GM18508 (cell line): ENCODE results near the gene TTC17.
A peak's percentile ranks its signal among the peaks of the same experiment; 100 is the strongest.
"Not testable (repeated sequence)": the region's sequence is repeated elsewhere in the genome, so short reads cannot be mapped to it uniquely, and the experiment has no call there.

Experiments
- ATAC-seq: cut with Tn5 transposase; IDR thresholded peaks from one replicate; pipeline ENCODE4 v1.9.1; 2021; ENCODE audit warnings: moderate number of reproducible peaks; ENCODE audit not compliant: insufficient read depth, unreplicated experiment

Gene TTC17

DNA sequence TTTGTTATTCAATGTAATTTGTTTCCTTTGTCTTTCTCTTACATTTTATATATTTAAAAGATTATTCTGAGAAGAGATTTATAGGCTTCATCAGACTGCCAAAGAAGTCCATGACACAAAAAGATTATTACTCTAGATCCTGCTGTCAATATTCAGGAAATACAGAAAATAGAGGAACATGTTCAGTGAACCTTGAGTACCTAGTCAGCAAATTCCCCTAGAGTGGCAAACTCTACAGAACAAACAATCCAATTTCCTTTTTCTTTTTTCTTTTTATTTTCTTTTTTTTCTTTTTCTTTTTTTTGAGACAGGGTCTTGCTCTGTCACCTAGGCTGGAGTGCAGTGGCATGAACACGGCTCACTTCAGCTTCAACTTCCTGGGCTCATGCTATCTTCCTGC is 23.9 kb downstream of the TTC17 start:
- no peak for ATAC-seq

DNA sequence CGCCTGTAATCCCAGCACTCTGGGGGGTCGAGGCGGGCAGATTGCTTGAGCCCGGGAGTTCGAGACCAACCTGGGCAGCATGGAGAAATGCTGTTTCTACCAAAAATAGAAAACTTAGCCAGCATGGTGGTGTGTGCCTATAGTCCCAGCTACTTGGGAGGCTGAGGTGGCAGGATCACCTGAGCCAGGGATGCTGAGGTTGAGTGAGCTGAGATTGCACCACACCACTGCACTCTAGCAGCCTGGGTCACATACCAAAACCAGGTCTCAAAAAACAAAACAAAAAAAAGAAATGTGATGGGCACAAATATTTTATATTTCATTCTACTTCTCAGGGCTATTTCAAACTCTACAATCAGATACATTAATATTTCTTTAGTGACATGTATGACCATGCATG is 25.7 kb downstream of the TTC17 start:
- ATAC-seq = no peak

DNA sequence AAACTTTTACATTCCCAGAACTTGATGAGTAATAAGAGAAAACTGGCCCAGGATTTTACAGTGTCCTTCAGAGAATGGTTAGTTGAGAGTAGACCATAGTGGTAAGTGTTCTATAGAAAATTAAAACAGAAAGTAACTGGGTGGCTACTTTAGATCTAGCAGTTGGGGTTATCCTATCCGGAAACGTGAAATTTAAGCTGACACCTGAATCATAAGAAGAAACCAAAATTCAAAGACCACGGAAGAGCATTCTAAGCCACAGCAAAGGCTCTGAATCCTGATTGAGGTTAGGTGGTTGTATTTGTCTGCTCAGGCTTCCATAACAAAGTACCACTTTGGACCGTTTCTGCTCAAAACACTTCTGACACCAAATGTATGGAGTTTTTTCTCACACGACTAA is 34.0 kb downstream of the TTC17 start:
- no peak for ATAC-seq

DNA sequence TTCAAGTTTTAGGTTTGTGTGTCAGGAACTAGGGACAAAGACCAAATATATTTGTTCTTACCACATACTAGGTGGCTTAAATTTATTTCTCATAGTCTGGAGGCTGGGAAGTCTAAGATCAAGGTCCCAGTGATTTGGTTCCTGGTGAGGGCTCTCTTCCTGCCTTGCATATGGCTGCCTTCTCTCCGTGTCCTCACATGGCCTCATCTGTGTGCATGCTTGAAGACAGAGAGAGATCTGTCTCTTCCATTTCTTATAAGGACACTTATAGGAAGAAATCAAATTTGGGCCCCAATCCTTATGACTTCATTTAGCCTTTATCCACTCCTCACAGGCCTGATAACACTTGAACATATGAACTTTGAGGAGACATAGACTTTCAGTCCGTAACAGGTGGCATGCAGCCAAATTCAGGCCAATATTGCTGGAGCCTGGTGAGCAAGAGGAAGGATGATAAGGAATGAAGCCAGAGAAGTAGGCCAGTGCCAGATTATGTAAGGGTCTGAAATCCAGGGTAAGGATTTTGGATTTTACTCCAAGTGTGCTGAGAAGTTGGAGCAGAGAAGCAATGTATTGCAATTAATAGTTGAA is 35.1 kb downstream of the TTC17 start:
- ATAC-seq = no peak

DNA sequence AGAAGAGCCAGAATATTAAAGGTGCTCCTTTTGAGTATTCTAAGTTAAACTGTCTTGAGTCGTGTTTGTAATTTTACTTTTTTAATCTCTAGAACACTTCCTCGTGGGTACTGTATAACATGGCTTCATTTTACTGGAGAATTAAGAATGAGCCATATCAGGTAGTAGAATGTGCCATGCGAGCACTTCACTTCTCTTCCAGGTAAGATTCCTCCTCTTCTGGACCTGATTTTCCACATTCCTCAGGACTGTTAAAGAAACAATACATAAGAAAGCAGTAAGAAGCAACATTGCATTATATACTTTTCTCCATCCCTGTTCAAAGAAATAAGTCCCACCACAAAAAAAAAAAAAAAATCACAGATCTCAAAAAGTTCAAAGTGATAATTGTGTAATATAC is 37.9 kb downstream of the TTC17 start:
- ATAC-seq = no peak

DNA sequence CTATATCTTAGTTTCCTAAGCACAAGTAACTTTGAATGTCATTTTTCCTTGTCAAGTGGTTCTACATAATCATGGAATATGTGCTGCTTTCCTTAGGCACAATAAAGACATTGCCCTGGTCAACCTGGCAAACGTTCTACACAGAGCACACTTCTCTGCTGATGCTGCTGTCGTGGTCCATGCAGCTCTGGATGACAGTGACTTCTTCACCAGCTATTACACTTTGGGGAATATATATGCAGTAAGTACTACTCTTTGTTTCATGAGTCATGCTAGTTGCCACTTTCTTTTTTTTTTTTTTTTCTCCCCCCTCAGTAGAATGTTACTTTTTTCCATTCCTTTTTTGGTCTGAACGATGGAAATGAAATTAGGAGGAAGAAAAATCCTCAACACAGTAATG is 38.5 kb downstream of the TTC17 start:
- ATAC-seq = no peak

DNA sequence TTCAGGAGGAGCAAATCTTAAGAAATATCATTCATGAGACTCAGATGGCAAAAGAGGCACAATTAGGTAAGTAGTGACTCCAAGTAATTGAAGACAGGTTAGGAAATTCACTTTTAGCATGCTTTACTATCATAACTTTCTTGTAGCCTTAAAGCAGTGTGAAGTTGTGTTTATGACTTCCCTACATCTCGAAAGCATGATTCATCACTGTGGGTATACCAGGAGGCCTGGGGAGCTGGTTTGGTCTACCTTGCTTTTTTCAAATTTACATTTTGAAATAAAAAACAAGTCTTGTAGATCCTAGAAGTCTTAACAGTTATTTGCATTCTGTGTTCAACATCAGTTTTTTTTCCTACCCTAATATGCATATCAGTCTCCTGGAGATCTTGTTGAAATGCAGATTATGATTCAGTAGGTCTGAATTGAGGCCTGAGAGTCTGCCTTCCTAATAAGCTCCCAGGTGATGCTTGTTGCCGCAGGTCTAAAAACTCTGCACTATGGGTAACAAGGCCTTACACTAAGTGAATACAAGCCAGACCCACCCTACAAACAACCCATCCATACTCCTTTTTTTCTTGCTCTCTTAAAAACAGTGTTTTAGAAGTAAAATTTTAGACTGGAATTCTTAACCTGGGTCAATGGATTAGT is 41.4 kb downstream of the TTC17 start:
- ATAC-seq = no peak

DNA sequence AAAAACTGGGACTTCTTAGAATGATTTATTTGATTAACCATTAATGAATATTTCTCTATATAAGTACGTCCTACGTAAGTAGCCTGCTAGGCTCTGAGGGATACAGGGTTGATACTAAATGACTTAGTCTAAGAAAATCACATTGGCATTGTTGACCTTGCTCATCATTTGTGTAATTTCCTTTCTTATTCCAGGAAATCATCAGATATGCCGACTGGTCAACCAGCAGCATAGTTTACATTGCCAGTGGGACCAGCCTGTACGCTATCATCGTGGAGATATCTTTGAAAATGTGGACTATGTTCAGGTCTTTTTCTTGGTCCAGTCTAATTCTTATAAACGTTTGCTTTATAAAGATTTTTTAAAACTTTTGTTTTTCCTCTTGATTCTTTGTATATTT is 42.5 kb downstream of the TTC17 start:
- no peak for ATAC-seq

DNA sequence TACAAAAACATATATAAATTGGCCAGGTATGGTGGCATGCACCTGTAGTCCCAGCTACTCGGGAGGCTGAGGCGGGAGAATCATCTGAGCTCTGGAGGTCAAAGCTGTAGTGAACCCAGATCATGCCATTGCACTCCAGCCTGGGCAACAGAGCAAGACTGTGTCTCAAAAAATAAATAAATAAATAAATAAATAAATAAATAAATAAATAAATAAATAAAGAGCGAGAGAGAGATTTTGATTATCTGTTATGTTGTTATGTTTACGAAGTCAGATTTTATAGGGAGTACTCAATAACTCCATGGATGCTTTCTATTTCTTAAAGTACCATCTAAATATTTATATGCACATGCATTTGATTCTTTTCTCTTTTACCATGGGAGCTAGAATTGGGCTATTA is 43.1 kb downstream of the TTC17 start:
- ATAC-seq = not testable (repeated sequence)

DNA sequence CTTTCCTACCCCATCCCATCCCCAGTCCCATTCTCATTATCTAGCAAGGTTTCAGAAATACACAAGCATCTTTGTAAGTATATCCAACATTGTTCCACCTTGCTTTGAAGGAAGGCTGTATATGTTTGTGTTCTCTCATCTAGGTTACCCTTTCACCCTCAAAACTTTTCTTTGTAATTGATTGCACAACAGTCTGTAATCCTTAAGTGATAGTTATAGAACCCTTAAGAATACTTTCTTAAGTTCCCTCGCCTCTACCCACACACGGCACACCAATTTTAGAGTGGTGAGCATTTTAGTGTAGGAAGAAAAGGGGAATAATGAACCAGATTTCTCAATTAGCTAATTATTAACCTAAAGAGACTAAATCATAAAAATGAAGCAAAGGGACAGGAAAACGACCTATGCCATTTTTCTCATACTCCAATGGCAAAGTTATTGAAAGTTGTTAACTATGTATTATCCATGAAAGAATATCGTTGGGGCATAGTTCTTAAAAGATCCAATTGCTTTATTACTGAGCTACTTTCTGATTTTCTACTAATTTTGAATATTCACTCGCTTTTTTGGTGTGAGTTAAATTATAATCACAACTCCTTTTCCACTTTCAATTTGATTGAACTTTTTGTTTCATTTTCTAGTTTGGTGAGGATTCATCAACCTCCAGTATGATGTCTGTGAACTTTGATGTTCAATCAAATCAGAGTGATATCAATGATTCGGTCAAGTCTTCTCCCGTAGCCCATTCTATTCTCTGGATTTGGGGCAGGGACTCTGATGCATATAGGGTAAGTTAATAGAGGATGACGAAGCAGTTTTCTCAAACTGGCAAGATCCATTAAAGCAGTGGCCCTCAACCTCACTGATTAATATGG is 44.9 kb downstream of the TTC17 start:
- ATAC-seq = no peak

DNA sequence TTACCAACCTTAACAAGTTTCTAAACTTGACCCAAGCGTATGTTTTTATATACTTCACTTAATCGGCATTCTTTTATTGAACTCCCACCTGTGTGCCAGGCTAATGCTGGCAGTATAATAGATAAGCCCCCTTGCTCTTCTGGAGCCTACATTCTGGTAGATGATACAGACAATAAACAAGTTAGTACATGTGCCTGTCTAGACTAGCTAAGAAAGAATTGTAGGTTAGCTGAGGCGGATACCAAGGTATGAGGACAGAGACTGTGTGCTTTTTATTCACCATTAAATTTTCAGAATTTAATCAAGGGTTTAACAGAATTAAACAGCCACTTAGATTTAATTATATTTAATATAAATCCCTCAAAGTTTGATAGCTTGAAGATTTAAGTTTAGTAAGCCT is 45.7 kb downstream of the TTC17 start:
- ATAC-seq = no peak

DNA sequence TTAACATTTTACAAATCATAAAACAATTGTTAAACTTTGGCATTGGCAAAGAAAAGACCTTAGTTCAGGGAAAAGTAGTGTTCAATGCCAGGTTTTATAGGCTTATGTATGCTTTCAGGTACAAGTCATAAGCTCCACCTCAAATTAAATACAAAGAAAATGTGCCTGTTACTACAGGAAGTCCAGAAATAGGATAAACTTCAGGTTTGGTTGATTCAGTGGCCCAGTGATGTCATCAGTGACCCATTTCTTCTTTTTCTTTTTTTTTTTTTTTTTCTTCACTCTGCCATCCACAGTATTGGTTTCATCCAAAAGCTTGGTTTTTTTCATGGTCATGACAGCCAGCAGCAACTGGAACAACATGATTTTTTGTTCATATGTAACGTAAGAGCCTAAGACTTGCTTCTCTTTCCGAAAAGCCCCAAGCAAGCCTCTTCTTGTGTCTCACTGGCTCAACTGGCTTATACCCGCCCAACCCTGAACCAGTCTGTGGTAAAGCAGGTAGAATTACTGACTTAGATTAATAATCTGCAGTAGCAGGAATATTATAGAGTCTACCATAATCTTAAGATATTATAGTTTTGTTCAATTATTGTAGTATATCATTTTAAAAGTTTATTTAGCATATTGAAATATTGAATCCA is 46.2 kb downstream of the TTC17 start:
- no peak for ATAC-seq

DNA sequence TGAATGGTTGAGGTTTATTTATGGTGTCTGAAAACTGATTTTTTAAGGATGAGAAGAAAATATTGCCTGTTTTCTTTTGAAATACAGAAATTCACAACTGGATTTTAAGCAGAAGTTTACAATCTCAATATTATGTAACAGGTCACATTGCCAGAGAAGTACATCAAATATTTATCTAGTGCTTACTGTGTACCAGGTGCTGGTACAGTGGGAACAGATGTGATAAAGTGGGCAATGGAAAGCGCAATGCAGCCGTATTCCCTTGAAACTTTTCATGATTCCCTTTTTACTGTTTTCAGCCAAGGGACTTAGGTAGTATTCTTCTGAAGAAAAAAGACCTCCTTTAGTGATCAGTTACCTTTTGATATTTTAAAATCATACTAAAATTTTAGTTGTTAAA is 49.6 kb downstream of the TTC17 start:
- no peak for ATAC-seq

DNA sequence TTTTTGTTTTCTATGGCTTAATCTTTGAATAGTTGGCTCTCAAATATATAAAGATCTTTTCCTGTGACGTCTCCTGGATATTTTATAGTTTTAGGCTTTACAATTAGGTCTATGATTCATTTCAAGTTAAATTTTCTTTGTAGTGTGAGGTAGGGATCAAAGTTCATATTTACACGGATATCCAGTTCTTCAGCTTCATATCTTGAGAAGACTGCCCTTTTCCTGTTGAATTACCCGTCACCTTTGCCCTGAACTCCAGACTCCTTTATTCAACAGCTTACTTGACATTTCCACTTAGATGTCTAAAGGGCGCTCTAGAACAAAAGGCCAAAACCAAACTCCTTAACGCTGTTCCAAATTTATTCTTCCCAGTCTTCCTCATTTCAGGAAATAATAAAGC is 51.7 kb downstream of the TTC17 start:
- ATAC-seq = no peak

DNA sequence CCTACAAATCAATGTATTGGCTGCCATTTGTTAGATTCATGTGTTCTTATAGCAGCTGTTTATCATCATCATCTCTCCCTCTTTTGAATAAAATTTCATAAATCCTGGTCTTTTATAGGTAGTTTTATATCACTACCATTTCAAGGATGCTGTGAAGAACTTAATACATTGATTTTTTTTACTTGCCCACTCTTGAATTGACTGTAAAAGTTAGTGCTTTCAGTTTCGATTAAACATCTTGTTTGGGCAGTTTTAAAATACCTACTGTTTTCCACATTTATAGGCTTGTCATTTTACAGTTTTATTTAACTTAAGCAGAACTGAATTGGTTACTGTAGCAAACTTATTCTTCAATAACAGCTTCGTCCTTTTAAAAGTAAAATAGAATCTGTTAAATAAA is 59.5 kb downstream of the TTC17 start:
- peak; percentile 43 for ATAC-seq

DNA sequence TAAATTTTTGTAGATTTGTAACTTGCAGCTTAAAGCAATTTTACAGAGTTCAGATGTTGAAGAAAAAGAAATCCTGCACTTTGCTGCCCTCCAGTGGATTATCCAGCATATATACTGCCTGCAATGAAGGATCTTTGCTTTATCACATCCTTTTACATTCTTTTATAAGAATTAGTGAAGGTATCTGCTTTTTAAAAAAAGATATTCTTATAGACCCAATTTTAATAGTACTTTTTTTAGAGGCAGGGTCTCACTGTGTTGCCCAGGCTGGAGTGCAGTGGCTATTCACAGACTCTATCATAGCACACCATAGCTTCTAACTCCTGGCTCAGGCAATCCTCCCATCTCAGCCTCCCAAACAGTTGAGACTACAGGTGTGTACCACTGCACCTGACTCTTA is 60.7 kb downstream of the TTC17 start:
- ATAC-seq = no peak

DNA sequence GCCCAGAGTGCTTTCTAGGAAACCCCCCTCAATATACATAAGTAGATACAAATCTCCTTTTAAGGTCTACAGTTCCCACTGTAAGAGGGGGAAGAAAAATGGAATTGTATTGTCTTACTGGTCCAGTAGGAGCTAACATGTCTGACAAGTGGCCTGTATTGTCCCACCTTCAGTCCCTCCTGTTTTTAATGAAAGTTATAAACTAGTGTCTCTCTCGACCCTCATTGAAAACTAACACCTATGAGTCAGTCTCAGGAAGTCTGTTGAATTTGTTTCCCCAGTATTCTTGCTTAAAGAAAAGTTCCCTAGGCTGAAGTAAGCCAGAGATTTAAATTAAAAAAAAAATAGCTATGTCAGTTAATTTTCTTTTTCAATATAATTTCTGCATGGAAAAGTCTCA is 69.3 kb downstream of the TTC17 start:
- no peak for ATAC-seq

DNA sequence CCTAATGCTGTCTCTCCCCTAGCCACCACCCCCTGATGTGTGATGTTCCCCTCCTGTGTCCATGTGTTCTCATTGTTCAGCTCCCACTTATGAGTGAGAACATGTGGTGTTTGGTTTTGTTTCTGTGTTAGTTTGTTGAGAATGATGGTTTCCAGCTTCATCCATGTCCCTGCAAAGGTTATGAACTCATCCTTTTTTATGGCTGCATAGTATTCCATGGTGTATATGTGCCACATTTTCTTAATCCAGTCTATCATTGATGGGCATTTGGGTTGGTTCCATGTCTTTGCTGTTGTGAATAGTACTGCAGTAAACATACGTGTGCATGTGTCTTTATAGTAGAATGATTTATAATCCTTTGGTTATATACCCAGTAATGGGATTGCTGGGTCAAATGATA is 72.2 kb downstream of the TTC17 start:
- not testable (repeated sequence) for ATAC-seq

DNA sequence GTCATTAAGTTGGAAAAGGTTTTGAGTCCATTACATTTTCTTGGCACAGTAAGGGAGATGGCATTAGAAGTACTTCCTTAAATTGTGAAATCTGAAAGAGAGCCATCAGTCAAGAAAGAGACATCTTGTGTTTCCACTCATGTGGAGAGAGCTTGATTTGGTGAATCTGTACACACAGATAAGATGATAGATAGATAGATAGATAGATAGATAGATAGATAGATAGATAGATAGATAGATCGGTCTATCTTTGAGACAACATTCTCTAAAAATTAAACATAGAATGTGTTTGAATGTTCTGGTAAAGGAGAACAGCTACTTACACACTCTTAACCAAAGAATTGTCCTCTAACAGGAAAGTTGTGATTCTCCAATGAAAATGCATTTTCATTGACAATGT is 76.2 kb downstream of the TTC17 start:
- ATAC-seq = no peak

DNA sequence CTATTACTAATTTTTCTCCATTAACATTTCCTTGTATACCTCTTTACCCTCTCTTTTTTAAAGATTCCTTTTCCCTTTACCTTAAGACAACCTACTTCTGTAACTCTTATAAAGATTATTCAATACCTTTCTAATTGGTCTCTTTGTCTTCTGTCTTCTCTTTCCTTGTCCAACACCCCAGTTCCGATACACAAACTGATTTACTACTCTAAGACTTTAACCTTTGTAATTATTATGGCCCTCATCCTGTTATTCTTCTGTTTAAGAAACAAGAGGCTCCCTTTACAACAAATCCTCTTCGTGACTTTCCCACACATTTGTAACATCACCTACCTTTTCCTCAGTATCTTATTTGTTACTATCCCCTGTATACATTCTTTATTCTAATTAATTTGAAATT is 81.8 kb downstream of the TTC17 start:
- ATAC-seq = no peak

DNA sequence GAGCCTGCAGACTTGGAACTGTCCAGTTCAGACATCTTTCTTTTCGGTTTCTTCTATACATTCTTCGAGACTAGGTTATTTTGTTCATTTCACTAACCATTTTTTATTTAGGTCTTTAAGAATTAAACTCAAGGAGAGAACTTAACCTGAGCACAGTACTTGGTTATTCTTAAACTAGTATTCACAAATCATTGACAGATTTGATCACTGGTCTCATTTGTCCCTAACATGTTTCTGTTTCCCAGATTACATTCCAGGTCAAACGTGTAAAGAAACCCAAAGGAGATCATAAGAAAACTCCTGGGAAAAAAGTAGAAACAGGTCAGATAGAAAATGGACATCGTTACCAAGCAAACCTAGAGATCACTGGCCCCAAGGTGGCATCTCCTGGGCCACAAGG is 85.1 kb downstream of the TTC17 start:
- no peak for ATAC-seq
